Lung (tissue), 12 donors: Measurements from ENCODE around the gene MESD. TPM values are rescaled to one million over a fixed set of nuclear protein-coding genes. Genes with fewer than 3 reads are reported as not detected.

ENCODE experiments used
- ATAC-seq: fragments of 200-7000 bp; cut with Tn5 transposase; one replicate; pipeline ENCODE4 v1.9.1; 2020; ENCODE audit warnings: moderate number of reproducible peaks; ENCODE audit not compliant: insufficient read depth, low FRiP score
- DNase-seq, 3 donors: peaks; one replicate each; pipeline ENCODE4 v3.0.0-alpha.2; 2013 to 2017
- H3K27ac ChIP-seq, 2 donors: one replicate each; pipeline ENCODE4 v1.5.1; 2013; ENCODE audit warnings: mild to moderate bottlenecking in 2 of 2, moderate library complexity in 2 of 2, control low read depth in 1 of 2, inconsistent platforms in 1 of 2, low read depth in 1 of 2, low read length in 1 of 2
- H3K27me3 ChIP-seq, 3 donors: one replicate each; pipeline ENCODE4 v1.5.1; 2013; ENCODE audit warnings: low read length in 2 of 3; ENCODE audit not compliant: control insufficient read depth in 3 of 3, insufficient read depth in 3 of 3
- H3K36me3 ChIP-seq, 4 donors: one replicate each; pipeline ENCODE4 v1.5.1; 2013; ENCODE audit warnings: low read length in 4 of 4, mild to moderate bottlenecking in 1 of 4, moderate library complexity in 1 of 4; ENCODE audit not compliant: control insufficient read depth in 4 of 4, insufficient read depth in 4 of 4
- H3K4me1 ChIP-seq, 5 donors: one replicate each; pipeline ENCODE4 v1.5.1; 2013; ENCODE audit warnings: low read length in 5 of 5, mild to moderate bottlenecking in 2 of 5, moderate library complexity in 1 of 5; ENCODE audit not compliant: control insufficient read depth in 5 of 5, insufficient read depth in 5 of 5
- H3K4me3 ChIP-seq: one replicate; pipeline ENCODE4 v1.5.1; 2013; ENCODE audit warnings: mild to moderate bottlenecking, control low read depth, moderate library complexity
- H3K9ac ChIP-seq, 2 donors: one replicate each; pipeline ENCODE4 v1.5.1; 2013; ENCODE audit warnings: low read length in 2 of 2, control low read depth in 1 of 2; ENCODE audit not compliant: insufficient read depth in 1 of 2
- H3K9me3 ChIP-seq, 4 donors: one replicate each; pipeline ENCODE4 v1.5.1; 2013; ENCODE audit warnings: low read length in 3 of 4, mild to moderate bottlenecking in 1 of 4, moderate library complexity in 1 of 4; ENCODE audit not compliant: control insufficient read depth in 4 of 4, insufficient read depth in 3 of 4
- CTCF ChIP-seq: IDR thresholded peaks from 2 replicates; pipeline ENCODE4 v1.5.1; 2012; ENCODE audit warnings: mild to moderate bottlenecking; ENCODE audit errors: control extremely low read depth, extremely low read depth
- WGBS, 2 donors: extraction: QIAGEN DNeasy Blood & Tissue Kit; methylation state at CpG; one replicate each; pipeline ENCODE4 v1.1.7; 2013; 5-methylcytosine and 5-hydroxymethylcytosine counted together
- polyA plus RNA-seq, 2 donors: library from polyadenylated mRNA; stranded (reverse); fragments of 200-250 nt; gene quantifications; one replicate each; pipeline ENCODE4 v1.2.1, GENCODE V29; 2013
- total RNA-seq, 2 donors: library from RNA; depleted of rRNA in 1 of 2; stranded (reverse); fragments of >200 nt in 1 of 2; gene quantifications; one replicate each; pipeline ENCODE4 v1.2.1, GENCODE V29; 2014 to 2021
- donor health status: control.
- donor health status: control.
- donor health status: Bipolar disorder and iron deficiency.
- donor health status: healthy.
- donor health status: DM: yes; HTN: yes; CAD: no.

The MESD gene
- total and polyA plus RNA-seq, 4 donors: 15.3 to 26.4 (median 21.9) TPM

GRCh38 chr15:80929689-80930088 is 59.9 kb downstream of the MESD start:
- Histone ChIP-seq H3K27me3 (no peaks in the 10 kb centered on the region), H3K9me3 (no peaks in the 10 kb centered on the region), H3K4me3 (no peak overlapping the region), H3K4me1 (peaks cover 0 to 15% (median 0%) of the 10 kb centered on the region in 5 donors), H3K9ac (no peak overlapping the region), H3K36me3 (peaks cover 0 to 15% (median 3%) of the 10 kb centered on the region in 4 donors), H3K27ac (no peak overlapping the region)
- no peak for ATAC-seq
- TF ChIP-seq CTCF: no peak
- DNase-seq: no peak
- whole genome bisulfite sequencing, 2 donors: 88 to 95% methylated on average over 4 of the region's 4 CpGs

GRCh38 chr15:80929225-80929624 is 60.4 kb downstream of the MESD start:
- no peak overlapping the region for H3K27ac ChIP-seq
- no peak for TF ChIP-seq CTCF
- no peak overlapping the region for H3K4me3 ChIP-seq
- peaks cover 0 to 13% (median 0%) of the 10 kb centered on the region in 5 donors for H3K4me1 ChIP-seq
- H3K36me3 ChIP-seq: peaks cover 0 to 15% (median 3%) of the 10 kb centered on the region in 4 donors
- no peak overlapping the region for H3K9ac ChIP-seq
- no peak for ATAC-seq
- H3K9me3 ChIP-seq: no peaks in the 10 kb centered on the region
- 96 to 98% methylated on average over 4 of the region's 4 CpGs for WGBS, 2 donors
- no peak for DNase-seq
- no peaks in the 10 kb centered on the region for H3K27me3 ChIP-seq

- peaks cover 0 to 24% (median 6%) of the 10 kb centered on the region in 4 donors for H3K36me3 ChIP-seq
- H3K27me3 ChIP-seq: no peaks in the 10 kb centered on the region
- no peak for TF ChIP-seq CTCF
- 94 to 96% methylated on average over 3 of the region's 3 CpGs for WGBS, 2 donors
- H3K9ac ChIP-seq: no peak overlapping the region
- H3K27ac ChIP-seq: no peak overlapping the region
- H3K4me1 ChIP-seq: no peaks in the 10 kb centered on the region
- no peak for DNase-seq
- no peaks in the 10 kb centered on the region for H3K9me3 ChIP-seq
- no peak overlapping the region for H3K4me3 ChIP-seq
- ATAC-seq: no peak
These were observed 63.5 kb downstream of the MESD start for GRCh38 chr15:80926126-80926525.

DNA sequence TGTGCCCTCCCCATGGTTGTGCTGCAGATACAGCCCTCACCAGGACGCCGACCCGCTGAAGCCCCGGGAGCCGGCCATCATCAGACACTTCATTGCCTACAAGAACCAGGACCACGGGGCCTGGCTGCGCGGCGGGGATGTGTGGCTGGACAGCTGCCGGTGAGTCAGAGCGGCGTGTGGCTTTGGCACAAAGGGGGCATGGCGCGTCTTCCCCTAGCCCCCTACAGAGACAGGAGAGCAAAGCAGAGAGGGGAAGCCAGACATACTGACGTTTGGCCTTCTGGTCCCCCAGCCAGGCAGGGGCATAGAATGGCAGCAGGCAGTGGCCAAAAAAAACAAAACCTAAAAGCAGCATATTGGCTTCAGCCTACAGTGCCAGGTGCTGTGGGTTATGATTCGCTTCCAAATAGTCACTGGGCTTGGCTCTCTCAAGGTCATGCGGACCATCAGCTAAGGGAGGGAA is 64.0 kb downstream of the MESD start:
- DNase-seq: no peak
- no peak for TF ChIP-seq CTCF
- Histone ChIP-seq H3K36me3 (peaks cover 0 to 24% (median 6%) of the 10 kb centered on the region in 4 donors), H3K4me3 (no peak overlapping the region), H3K27ac (no peak overlapping the region), H3K9ac (no peak overlapping the region), H3K4me1 (no peaks in the 10 kb centered on the region), H3K27me3 (no peaks in the 10 kb centered on the region), H3K9me3 (no peaks in the 10 kb centered on the region)
- WGBS, 2 donors: 96 to 97% methylated on average over 17 of the region's 17 CpGs
- no peak for ATAC-seq
